Measurements from ENCODE around the gene PSMD3.
A peak's percentile ranks its signal among the peaks of the same experiment; 100 is the strongest.

PSMD3 gene

GRCh38 chr17:39960524-39961041 is 20.0 kb upstream of the PSMD3 start:
- FAIRE-seq = no peak
- DNase-seq (ENCODE audit: low spot score) = no peak

GRCh38 chr17:39962642-39963220 is 17.9 kb upstream of the PSMD3 start, which contains the start of gene GSDMA:
GSDMA (plus strand) TSS chr17:39963004; CDS start chr17:39965688, 2,684 bp downstream.
- DNase-seq (ENCODE audit: low spot score) (no peak), FAIRE-seq (no peak)

DNA sequence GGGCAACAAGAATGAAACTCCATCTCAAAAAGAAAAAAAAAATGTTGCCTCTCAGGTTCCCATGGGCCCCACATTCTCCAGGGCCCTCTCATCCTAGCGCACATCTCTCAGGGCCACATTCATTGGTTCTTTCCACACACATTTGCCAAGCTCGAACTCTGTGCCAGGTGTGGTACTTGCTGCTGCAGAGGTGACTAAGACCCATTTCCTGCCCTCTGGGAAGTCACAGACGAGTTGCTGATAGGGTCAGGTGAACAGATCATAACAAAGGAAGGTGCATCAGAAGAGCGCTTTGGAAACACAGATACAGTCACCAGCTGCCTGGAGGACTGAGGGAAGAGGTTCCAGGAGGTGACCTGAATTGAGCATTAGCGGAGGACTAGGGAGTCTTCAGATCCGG is 16.8 kb upstream of the PSMD3 start:
- FAIRE-seq (no peak), DNase-seq (ENCODE audit: low spot score) (peak; percentile 38)

DNA sequence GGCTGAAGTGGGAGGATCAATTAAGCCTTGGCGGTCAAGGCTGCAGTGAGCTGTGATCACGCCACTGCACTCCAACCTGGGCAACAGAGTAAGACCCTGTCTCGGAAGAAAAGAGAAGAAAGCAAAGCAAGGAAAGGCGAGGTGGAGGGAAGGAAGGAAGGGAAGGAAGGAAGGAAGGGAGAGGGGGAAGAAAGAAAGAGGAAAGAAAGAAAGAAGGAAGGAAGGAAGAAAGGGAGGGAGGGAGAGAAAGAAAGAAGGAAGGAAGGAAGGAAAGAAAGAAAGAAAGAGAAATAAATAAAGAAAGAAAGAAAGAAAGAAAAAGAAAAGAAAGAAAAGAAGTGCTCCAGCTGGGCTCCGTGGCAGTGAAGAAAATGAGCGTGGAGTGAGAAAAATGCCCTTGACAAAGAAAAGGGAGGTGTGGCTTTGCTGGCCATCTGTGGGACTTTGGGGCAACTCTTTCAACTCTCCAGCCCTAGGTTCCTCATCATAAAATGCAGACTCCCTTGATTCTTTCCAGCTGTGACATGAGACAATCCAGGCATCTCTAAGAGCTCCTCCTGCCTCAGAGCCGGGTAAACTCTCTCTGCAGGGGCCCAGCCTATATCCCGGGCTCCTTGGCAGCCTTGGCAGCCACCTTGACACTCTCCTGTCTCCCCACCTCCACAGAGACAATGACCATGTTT is 15.4 kb upstream of the PSMD3 start:
- FAIRE-seq (no peak), DNase-seq (ENCODE audit: low spot score) (no peak)

DNA sequence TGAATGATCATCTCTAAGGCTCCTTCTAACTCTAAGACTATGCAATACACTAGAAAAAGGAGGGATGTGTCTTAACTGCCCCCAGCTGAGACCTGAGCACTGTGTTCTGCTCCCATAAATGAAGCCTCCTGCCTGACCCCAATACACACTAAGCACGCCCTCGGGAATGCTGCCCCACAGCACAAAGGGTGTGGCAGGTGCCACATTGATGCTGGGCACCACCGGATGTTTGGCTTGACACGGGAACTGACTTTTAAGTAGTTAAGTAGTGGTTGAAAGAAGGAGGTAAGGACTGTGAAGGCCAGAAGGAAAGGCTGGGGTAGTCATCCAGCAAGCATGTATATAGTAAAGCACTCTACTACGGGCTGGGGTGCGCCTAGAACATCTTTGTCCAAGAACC is 13.8 kb upstream of the PSMD3 start:
- no peak for DNase-seq (ENCODE audit: low spot score)
- no peak for FAIRE-seq

GRCh38 chr17:39968761-39969160 is 11.8 kb upstream of the PSMD3 start:
- DNase-seq (ENCODE audit: low spot score) (no peak), FAIRE-seq (no peak)

- no peak for FAIRE-seq
- no peak for DNase-seq (ENCODE audit: low spot score)
Measured at GRCh38 chr17:39969375-39969774, 11.2 kb upstream of the PSMD3 start.

GRCh38 chr17:39970157-39970692 is 10.4 kb upstream of the PSMD3 start:
- DNase-seq (ENCODE audit: low spot score) (no peak), FAIRE-seq (no peak)

DNA sequence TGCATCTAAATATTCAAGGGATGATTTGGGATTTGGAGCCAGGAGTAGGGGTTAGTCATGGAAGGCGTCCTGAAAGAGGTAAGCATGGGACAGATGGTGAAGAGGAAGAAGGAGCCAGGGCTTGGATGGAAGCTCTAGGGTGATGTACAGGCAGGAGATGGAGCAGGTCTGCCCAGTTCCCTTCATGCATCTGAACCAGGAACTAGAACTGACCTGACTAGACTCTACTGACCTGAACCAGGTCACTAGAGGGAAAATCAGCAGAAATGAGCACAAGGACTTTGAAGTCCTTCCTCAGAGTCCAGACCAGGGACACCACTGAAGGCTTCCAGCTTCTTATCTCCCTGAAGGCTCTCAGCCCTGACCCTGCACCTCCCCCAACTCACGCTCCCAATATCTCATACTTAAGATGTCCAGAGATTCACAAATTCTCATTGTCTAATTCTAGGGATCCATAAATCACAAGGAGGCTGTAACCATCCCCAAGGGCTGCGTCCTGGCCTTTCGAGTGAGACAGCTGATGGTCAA is 9.5 kb upstream of the PSMD3 start:
- DNase-seq (ENCODE audit: low spot score) (no peak), FAIRE-seq (no peak)

DNA sequence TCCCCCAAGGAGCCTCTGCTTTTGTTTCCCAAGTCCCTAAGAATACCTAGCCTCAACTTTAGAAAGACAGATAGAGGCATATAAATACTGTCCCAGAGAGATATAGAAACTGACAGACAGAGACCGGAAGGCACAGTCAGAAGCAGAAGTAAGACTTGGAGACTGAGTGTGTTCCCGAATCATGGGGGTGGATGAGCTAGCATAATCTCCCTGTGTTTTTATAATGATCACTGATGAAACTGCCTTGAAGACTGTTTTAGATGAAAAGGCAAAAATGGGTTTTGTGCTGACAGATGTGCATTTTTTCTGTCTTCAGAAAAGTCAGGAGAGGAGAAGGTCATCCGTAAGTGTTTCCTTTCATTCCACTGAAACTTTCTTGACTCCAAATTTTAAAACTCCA is 8.3 kb upstream of the PSMD3 start:
- FAIRE-seq (no peak), DNase-seq (ENCODE audit: low spot score) (no peak)

DNA sequence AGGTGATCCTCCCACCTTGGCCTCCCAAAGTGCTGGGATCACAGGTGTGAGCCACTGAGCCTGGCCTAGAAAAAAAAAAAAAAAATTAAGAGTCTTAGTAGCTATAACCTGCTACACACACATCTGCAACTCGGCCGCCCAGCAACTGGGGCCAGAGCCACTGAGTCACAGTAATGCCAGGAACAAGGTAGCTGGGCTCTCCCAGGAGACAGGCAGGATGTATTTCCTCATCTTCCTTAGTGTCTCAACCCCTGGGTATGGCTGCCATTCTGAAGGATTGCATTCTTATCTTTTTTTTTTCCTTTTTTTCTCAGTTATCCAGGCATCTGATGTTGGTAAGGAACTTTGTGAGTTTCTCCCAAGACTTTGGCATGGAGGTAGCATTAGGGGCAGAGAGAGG is 7.1 kb upstream of the PSMD3 start:
- no peak for FAIRE-seq
- peak; percentile 62 for DNase-seq (ENCODE audit: low spot score)

GRCh38 chr17:39974433-39974832 is 6.2 kb upstream of the PSMD3 start:
- DNase-seq (ENCODE audit: low spot score) (no peak), FAIRE-seq (no peak)

GRCh38 chr17:39975801-39976200 is 4.8 kb upstream of the PSMD3 start:
- no peak for FAIRE-seq

GRCh38 chr17:39979016-39979670 is 1.5 kb upstream of the PSMD3 start:
- DNase-seq (ENCODE audit: low spot score) = peak; percentile 98
- peak; percentile 74 for FAIRE-seq

More at GRCh38 chr17:39975801-39976200, 4.8 kb upstream of the PSMD3 start:
- DNase-seq (ENCODE audit: low spot score) = no peak

DNA sequence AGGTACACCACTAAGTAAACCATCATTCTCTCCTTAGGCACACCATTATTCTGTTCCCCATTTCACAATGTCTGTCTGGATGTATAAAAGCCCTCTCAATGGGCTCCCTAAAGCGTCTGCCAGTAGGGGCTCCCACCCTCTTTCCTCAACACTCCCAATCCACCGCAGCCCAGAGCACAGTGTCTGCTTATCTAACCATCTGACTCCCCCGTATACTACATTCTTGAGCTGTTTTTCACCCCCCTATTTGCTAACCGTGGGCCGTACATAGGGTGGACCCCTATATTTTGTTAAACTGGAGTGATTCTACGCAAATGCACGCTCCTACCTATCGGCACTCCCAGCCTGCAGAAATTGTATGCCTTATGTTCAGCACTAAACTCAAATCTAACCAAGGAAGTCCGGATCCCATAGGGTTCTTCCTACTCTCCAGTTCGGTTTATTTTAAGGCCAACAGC is 685 bp upstream of the PSMD3 start:
- peak; percentile 28 for DNase-seq (ENCODE audit: low spot score)

DNA sequence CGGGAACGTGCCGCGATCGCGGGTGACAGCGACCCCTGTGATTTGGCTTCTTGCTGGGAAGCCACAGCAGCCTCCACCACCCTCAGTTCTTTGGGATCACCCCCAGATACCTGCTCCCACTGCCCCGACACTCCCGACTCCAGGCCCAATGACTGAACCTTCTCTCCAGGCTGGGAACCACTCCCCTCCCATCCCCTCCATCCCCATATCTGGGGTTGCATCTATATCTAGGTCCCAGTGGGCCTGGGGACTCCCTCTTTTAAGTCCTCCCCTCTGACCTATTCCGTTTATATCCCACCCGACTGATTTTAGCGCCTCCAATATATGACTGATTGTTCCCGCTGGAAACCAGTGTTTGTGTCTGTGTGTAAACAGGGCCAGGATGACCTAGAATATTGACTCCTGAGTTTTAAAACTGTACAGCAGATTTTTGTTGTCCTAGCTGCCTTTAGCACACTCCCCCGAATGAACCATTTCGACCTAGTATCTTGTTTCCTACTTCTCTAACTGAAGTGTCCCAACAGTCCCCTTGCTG is 667 bp downstream of the PSMD3 start:
- FAIRE-seq (no peak), DNase-seq (ENCODE audit: low spot score) (no peak)

More for the DNA sequence above, 685 bp upstream of the PSMD3 start:
- FAIRE-seq = no peak

- FAIRE-seq (no peak), DNase-seq (ENCODE audit: low spot score) (no peak)
Measured at GRCh38 chr17:39981766-39982375, 1.3 kb downstream of the PSMD3 start.

DNA sequence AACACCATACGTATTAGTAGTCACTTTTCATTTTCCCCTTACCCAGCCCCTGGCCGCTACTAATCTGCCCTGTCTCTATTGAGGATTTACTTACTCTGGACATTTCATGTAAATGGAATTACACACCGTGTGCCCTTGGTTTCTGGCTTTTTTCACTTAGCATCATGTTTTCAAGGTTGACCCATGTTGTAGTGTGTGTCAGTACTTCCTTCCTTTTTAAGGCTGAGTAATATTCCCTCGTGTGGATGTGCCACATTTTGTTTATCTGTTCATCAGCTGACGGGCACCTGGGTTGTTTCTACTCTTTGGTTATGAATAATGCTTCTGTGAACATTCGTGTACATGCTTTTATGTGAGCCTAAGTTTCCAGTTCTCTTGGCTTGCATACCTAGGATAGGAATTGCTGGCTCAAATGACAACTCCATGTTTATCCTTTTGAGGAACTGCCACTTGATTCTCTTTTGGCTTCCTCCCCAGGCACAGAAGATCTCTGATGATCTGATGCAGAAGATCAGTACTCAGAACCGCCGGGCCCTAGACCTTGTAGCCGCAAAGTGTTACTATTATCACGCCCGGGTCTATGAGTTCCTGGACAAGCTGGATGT is 7.7 kb downstream of the PSMD3 start:
- no peak for DNase-seq (ENCODE audit: low spot score)
- FAIRE-seq = no peak

DNA sequence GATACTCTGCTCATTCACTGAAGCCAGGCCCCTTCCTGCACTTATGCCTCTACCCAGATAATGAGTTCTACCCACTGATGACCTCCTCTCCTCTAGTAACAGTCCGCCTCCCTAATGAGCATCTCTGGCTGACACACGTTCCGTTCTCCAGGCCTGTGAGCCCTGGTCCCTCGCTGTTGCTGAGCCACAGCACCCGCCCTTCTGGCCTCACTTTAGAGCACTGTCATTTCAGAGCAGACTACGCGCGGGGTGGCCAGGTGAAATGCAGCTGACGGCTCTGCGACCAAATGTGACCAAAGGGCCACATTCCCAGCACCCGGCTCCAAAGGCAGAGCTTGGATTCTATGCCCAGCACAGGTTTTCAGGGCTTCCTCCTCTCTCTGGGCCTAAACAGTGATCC is 13.8 kb downstream of the PSMD3 start:
- no peak for DNase-seq (ENCODE audit: low spot score)
- no peak for FAIRE-seq

DNA sequence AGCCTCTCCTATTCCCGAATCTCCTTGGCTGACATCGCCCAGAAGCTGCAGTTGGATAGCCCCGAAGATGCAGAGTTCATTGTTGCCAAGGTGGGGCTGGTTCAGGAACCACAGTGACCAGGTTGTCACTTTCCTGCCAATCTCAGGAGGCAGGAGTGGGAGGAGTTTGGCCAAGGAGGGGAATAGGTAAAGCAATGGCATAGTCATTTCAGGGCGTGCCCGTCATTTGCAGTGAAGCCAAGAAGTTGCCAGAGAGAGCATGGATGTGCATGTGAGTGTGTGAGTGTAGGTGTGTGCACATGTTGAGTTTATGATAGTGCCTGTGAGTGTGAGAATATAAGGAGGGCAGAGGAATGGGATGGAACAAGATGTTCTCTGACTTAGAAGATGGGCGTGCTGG is 14.8 kb downstream of the PSMD3 start:
- FAIRE-seq (no peak), DNase-seq (ENCODE audit: low spot score) (no peak)

- FAIRE-seq = no peak
- DNase-seq (ENCODE audit: low spot score) = no peak
Measured at GRCh38 chr17:39996162-39996561, 15.6 kb downstream of the PSMD3 start.
